ENCODE results near the gene TSPAN5.

The TSPAN5 gene

DNA sequence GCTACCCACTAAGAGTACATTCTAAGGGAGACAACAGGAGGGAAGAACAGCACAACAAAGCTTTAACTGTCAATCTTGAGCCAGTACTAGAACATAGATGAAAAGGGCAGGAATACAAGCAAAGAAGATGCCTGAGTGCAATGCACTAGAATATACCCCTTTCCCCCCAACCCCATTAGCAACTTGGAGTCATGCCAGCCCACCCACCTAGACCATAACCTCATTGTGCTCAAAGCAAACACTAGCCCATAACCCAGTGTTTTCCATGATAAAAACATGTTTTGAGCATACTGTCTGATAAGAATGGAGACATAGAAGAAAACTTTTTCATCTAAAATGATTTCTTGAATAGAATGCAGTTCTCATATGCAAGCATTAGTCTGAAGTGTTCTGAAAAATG, 214.0 kb downstream of the TSPAN5 start:
- FAIRE-seq = no peak

DNA sequence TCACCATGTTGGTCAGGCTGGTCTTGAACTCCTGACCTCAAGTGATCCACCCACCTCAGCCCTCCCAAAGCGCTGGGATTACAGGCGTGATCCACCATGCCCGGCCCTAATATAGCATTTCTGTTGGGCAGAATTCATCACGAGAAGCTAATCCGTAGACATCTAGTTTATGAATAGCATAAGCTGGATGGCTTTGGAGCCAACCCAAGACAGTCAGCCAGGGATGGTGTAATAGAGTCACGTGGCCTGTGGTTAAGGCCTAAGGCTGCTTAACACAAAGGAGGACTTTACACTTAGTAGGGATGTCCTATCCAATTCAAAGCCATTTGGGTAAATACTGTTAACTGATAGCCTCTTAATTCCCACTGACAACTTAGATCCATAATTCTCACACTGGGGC, 223.6 kb downstream of the TSPAN5 start:
- FAIRE-seq = no peak

GRCh38 chr4:98433691-98434090, 224.7 kb downstream of the TSPAN5 start:
- FAIRE-seq = no peak

- FAIRE-seq = no peak
Measured at GRCh38 chr4:98430708-98431403, 227.6 kb downstream of the TSPAN5 start.

- no peak for FAIRE-seq
Measured at GRCh38 chr4:98423009-98423408, 235.4 kb downstream of the TSPAN5 start.

GRCh38 chr4:98421111-98421510, 237.3 kb downstream of the TSPAN5 start:
- no peak for FAIRE-seq
